Epithelial cell of umbilical artery (primary cell): ENCODE results near the gene DCXR. TPM values are rescaled to one million over a fixed set of nuclear protein-coding genes. Genes with fewer than 3 reads are reported as not detected.

Experiments used
- total RNA-seq: library from RNA; depleted of rRNA; stranded (reverse); fragments of >200 nt; gene quantifications from 2 replicates; pipeline ENCODE4 v1.2.3, GENCODE V29; 2014

DCXR gene
- total RNA-seq = 66.1 and 75.0 TPM in 2 replicates

DNA sequence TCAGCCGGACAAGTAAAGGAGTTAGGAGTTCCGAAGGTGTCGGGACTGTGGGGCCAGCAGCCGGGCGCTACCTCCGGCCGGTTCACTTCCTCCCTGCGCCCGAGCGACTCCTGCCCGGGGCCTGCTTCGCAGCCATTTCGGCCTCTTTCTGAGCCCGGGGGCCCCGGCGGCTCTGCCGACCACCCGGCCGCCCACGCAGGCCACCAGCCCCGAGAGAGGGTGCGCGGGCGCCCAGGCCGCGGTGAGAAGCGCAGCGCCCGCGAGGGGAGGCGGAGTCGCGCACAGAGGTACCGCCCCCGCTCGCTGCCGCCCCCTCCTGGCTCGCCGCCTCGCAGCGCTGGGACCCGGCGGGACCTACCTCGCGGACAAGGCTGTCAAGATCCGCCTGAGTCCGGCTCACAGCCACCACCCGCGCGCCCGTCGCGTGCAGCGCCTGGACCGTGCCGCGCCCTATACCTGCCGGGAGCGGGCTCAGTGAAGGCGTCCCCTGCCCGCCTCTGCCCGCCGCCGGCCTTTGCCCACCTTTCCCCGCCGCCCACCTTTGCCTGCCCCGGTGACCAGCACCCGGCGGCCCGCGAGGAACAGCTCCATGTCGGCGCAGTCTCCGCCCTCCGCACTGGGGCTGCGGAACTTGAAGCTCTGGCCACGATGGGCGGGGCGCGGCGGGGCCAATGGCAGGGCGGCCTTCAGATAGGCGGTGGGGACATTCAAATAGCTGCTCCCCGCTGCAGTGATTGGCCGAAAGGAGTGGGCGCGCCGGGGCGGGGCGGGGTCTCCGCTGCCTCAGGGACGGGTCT lies at the start of gene DCXR:
TSS of gene DCXR (minus strand) at position 606 of the 797 bp plus-strand sequence. CDS start at position 591, 15 bp downstream.

DNA sequence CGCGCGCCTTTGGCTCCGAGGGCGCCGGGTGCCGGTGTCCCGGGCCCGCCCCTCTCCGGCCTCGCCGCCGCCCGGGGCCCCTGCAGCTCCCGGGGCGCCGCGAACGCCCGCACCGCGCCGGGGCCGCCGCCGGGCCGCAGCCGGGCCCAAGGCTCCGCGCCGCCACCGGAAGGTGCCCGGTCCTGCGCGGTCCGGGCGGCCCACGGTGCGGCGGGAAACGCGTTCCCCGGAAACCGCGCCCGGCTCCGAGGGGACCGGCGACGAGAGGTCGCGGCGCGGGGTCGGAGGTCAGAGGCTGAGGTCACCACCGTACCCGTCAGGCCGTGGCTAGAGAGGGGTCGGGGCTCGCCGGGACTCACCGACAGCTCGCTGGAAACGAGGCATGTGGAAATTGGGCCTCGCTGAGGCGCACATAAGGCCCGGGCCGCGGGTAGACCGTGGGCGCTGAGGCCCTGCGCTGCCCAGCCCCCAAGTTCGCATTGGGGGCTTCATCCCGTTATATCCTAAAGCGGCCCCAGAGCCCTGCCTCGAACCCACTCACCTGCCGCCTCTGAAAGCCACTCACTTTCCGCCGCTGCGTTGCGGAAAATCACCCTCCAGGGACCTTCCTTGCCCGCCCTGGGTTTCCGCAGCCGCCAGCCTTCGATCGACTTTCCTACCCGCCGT lies 28.3 kb upstream of the DCXR start, which contains the start of gene DUS1L:
TSS of gene DUS1L (minus strand) at position 167 of the 666 bp plus-strand sequence. CDS start 745 bp downstream, outside the sequence.

DNA sequence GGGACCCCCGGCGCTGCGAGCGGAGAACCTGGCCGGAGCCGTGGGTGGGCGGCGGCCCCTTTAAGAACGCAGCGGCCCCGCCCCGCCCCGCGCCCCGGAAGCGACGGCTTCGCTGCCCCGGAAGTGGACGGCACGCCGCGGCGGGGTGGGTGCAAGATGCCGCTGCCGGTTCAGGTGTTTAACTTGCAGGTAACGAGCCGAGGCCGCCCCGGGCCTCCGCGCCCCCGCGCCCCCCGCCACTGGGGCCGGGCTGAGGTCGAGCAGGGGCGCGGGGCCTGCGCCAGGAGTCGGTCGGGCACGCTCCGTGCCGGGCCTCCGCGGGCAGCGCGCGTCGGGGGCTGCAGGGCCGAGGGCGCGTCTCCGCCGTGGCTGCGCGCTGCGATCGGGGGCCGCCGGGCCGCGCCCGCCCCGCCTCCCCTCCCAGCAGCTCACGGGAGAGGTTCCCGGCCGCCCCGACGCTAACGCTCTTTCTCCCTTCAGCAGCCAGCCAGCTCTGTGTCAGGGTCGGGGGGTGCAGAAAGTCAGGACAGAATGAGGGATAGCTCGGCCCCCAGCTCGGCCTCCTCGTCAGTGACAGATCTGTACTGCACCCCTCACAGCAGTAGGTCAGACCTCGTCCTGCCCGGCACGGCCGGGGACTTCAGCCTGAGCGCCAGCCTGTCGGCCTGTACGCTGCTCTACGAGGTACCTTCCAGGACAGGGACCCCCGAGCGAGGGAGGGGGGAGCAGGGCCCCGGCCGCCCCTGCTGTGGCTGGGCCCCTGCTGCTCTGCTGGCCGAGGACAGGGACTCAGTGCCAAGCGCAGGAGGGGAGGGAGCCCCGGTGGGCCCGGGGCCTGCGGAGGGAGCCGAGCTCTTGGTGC lies 14.5 kb upstream of the DCXR start, which contains the start of the genes GPS1 and RFNG:
TSS of gene GPS1 (plus strand) at position 123 of the 862 bp plus-strand sequence. CDS start at position 157, 34 bp downstream.
TSS of gene RFNG (minus strand) at position 36 of the 862 bp plus-strand sequence. CDS start 45 bp downstream, outside the sequence.

GRCh38 chr17:82031303-82031884 lies 6.1 kb downstream of the DCXR start, which contains the start of gene RAC3:
RAC3 (plus strand) TSS chr17:82031678; CDS start chr17:82031762, 84 bp downstream.

DNA sequence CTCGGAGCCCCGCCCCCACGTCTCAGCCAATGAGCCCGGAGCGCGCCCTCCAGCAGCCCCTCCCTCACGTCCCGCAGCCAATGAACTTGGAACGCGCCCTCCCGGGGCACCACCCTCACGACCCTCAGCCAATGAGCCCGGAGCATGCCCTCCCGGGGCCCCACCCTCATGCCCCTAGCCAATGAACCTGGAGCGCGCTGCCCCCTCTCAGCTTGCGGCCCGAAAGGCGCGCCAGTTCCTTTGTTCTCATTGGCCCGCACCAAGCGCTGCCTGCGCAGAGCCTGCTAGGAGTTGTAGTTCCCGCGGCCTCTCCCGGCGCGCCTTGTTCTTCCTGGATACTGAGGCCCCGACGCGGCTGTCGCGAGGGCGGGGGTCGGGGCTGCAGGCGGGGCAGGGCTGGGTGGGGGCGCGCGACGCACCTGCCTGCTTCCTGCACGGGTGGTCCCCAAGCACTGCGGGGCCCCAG lies 14.5 kb downstream of the DCXR start, which contains the start of gene LRRC45:
TSS of gene LRRC45 (plus strand) at position 325 of the 466 bp plus-strand sequence. CDS start 339 bp downstream, outside the sequence.

GRCh38 chr17:82022310-82022980 lies 15.1 kb downstream of the DCXR start, which contains the start of gene CENPX:
CENPX (minus strand) TSS chr17:82022878; CDS start chr17:82022861, 17 bp downstream.

Other genes starting within 250 kb of the DCXR start
- not detected in 2 replicates for gene GCGR, start 233.5 kb downstream of the DCXR start, total RNA-seq
- gene MCRIP1, start 204.4 kb downstream of the DCXR start, total RNA-seq = 126 and 148 TPM in 2 replicates
- gene PPP1R27, start 202.6 kb downstream of the DCXR start, total RNA-seq = not detected in 2 replicates
- gene P4HB, start 177.2 kb downstream of the DCXR start, total RNA-seq = 648 and 838 TPM in 2 replicates
- 59.0 and 168 TPM in 2 replicates for gene ARHGDIA, start 166.4 kb downstream of the DCXR start, total RNA-seq
- 233 and 248 TPM in 2 replicates for gene ALYREF, start 146.1 kb downstream of the DCXR start, total RNA-seq
- gene ANAPC11, start 146.0 kb downstream of the DCXR start, total RNA-seq = 208 and 256 TPM in 2 replicates
- gene NPB, start 135.5 kb downstream of the DCXR start, total RNA-seq = not detected in 2 replicates
- 45.5 and 59.4 TPM in 2 replicates for gene PCYT2, start 126.3 kb downstream of the DCXR start, total RNA-seq
- 17.2 and 36.6 TPM in 2 replicates for gene SIRT7, start 119.5 kb downstream of the DCXR start, total RNA-seq
- 13.3 and 17.2 TPM in 2 replicates for gene MAFG, start 110.0 kb downstream of the DCXR start, total RNA-seq
- gene PYCR1, start 100.4 kb downstream of the DCXR start, total RNA-seq = 114 and 138 TPM in 2 replicates
- gene MYADML2, start 90.5 kb downstream of the DCXR start, total RNA-seq = not detected in 2 replicates
- not detected in 2 replicates for gene NOTUM, start 76.5 kb downstream of the DCXR start, total RNA-seq
- gene ASPSCR1, start 60.1 kb downstream of the DCXR start, total RNA-seq = 19.8 and 21.4 TPM in 2 replicates
- gene CENPX, start 14.8 kb downstream of the DCXR start, total RNA-seq = 78.9 and 79.6 TPM in 2 replicates
- 21.8 and 29.8 TPM in 2 replicates for gene LRRC45, start 14.4 kb downstream of the DCXR start, total RNA-seq
- 17.5 and 40.0 TPM in 2 replicates for gene RAC3, start 6.0 kb downstream of the DCXR start, total RNA-seq
- gene RFNG, start 14.1 kb upstream of the DCXR start, total RNA-seq = 19.8 and 22.2 TPM in 2 replicates
- 95.9 and 105 TPM in 2 replicates for gene GPS1, start 14.2 kb upstream of the DCXR start, total RNA-seq
- gene DUS1L, start 28.1 kb upstream of the DCXR start, total RNA-seq = 59.8 and 77.2 TPM in 2 replicates
- 49.1 and 83.8 TPM in 2 replicates for gene FASN, start 60.5 kb upstream of the DCXR start, total RNA-seq
- gene CCDC57, start 175.1 kb upstream of the DCXR start, total RNA-seq = 7.1 and 8.1 TPM in 2 replicates
- gene SLC16A3, start 191.3 kb upstream of the DCXR start, total RNA-seq = 120 and 156 TPM in 2 replicates
- gene CSNK1D, start 236.0 kb upstream of the DCXR start, total RNA-seq = 45.7 and 54.6 TPM in 2 replicates